ENCODE measurements around the gene DLG2.

DNA sequence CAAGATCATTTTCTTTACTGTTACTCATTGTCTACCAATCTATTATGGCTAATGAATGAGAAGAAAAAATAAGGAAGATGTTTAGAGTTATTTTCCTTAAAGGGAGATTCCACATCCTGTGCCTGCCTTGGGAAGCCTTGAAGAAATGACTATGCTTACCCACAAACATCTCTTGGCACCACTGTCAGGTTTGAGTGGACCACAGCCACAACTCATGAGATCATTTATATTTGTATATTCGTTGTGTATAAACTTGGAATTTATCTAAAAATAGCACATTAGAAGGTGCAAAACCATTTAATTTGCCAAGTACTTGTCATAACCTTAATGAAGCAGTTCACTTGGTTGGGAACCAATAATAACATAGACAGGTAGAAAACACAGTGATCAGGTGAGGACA, 740.8 kb downstream of the DLG2 start:
- TF ChIP-seq RELA (CRISPR knock-in tag; IDR thresholded peaks at IDR 0.05; ENCODE audit: borderline replicate concordance) (no peak), CREB1 (CRISPR knock-in tag; IDR thresholded peaks at IDR 0.05) (no peak), SMAD4 (CRISPR knock-in tag; IDR thresholded peaks at IDR 0.05) (no peak), NR2C2 (CRISPR knock-in tag; IDR thresholded peaks at IDR 0.05) (no peak), ELF4 (CRISPR knock-in tag; IDR thresholded peaks at IDR 0.05; ENCODE audit: low read depth) (no peak), CBFB (CRISPR knock-in tag; IDR thresholded peaks at IDR 0.05; ENCODE audit: low read depth) (no peak), FOXK1 (CRISPR knock-in tag; IDR thresholded peaks at IDR 0.05) (no peak), TEAD4 (CRISPR knock-in tag; IDR thresholded peaks at IDR 0.05) (no peak)
- TF ChIP-seq, protein P1, sequence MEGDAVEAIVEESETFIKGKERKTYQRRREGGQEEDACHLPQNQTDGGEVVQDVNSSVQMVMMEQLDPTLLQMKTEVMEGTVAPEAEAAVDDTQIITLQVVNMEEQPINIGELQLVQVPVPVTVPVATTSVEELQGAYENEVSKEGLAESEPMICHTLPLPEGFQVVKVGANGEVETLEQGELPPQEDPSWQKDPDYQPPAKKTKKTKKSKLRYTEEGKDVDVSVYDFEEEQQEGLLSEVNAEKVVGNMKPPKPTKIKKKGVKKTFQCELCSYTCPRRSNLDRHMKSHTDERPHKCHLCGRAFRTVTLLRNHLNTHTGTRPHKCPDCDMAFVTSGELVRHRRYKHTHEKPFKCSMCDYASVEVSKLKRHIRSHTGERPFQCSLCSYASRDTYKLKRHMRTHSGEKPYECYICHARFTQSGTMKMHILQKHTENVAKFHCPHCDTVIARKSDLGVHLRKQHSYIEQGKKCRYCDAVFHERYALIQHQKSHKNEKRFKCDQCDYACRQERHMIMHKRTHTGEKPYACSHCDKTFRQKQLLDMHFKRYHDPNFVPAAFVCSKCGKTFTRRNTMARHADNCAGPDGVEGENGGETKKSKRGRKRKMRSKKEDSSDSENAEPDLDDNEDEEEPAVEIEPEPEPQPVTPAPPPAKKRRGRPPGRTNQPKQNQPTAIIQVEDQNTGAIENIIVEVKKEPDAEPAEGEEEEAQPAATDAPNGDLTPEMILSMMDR (IDR thresholded peaks at IDR 0.05): no peak
- TF ChIP-seq, protein P2, sequence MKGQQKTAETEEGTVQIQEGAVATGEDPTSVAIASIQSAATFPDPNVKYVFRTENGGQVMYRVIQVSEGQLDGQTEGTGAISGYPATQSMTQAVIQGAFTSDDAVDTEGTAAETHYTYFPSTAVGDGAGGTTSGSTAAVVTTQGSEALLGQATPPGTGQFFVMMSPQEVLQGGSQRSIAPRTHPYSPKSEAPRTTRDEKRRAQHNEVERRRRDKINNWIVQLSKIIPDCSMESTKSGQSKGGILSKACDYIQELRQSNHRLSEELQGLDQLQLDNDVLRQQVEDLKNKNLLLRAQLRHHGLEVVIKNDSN (CRISPR knock-in tag; IDR thresholded peaks at IDR 0.05): no peak
- TF ChIP-seq, protein P3, sequence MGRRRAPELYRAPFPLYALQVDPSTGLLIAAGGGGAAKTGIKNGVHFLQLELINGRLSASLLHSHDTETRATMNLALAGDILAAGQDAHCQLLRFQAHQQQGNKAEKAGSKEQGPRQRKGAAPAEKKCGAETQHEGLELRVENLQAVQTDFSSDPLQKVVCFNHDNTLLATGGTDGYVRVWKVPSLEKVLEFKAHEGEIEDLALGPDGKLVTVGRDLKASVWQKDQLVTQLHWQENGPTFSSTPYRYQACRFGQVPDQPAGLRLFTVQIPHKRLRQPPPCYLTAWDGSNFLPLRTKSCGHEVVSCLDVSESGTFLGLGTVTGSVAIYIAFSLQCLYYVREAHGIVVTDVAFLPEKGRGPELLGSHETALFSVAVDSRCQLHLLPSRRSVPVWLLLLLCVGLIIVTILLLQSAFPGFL (CRISPR knock-in tag; IDR thresholded peaks at IDR 0.05; ENCODE audit: borderline replicate concordance): no peak

Data from WTC11 (cell line).